ENCODE data around the gene SHBG.
"Not testable (repeated sequence)": the region's sequence is repeated elsewhere in the genome, so short reads cannot be mapped to it uniquely, and the experiment has no call there.

DNA sequence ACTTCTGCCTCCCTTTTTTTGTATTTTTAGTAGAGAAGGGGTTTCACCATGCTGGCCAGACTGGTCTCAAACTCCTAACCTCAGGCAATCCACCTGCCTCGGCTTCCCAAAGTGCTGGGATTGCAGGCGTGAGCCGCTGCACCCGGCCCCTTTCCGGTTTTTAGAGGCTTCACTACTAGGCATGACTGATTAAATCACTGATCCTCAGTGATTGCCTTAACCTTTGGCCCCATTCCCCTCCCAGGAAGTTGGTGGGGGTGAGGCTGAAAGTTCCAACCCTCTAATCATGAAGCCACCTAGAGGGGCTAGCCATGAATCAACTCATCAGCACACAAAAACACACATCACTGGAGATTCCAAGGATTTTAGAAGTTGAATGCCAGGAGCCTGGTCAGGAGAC lies 32.4 kb upstream of the SHBG start:
- not testable (repeated sequence) for TF ChIP-seq RBBP5 (IDR thresholded peaks at IDR 0.05; ENCODE audit: borderline replicate concordance, low read depth, low read length); ASH2L (IDR thresholded peaks at IDR 0.05; ENCODE audit: low read length); CEBPB (IDR thresholded peaks at IDR 0.05; ENCODE audit: low read depth, low read length); BACH1 (IDR thresholded peaks at IDR 0.05; ENCODE audit: low read length); POLR2A (IDR thresholded peaks at IDR 0.05; ENCODE audit: control extremely low read depth in 1 of 2, low read depth in 2 of 2, low read length in 2 of 2); CHD1 (IDR thresholded peaks at IDR 0.05; ENCODE audit: low read depth, low read length); TCF12 (IDR thresholded peaks at IDR 0.05; ENCODE audit: low read depth, low read length); POLR2AphosphoS5 (IDR thresholded peaks at IDR 0.05; ENCODE audit: low read depth, low read length); CREB1 (IDR thresholded peaks at IDR 0.05); EGR1 (IDR thresholded peaks at IDR 0.05; ENCODE audit: borderline replicate concordance, low read depth, low read length); CHD2 (IDR thresholded peaks at IDR 0.05; ENCODE audit: low read length); RAD21 (IDR thresholded peaks at IDR 0.05 in 1 of 2, conservative IDR thresholded peaks at IDR 0.05 in 1 of 2; ENCODE audit: low read depth in 2 of 2, low read length in 2 of 2)
- TF ChIP-seq, protein P1, sequence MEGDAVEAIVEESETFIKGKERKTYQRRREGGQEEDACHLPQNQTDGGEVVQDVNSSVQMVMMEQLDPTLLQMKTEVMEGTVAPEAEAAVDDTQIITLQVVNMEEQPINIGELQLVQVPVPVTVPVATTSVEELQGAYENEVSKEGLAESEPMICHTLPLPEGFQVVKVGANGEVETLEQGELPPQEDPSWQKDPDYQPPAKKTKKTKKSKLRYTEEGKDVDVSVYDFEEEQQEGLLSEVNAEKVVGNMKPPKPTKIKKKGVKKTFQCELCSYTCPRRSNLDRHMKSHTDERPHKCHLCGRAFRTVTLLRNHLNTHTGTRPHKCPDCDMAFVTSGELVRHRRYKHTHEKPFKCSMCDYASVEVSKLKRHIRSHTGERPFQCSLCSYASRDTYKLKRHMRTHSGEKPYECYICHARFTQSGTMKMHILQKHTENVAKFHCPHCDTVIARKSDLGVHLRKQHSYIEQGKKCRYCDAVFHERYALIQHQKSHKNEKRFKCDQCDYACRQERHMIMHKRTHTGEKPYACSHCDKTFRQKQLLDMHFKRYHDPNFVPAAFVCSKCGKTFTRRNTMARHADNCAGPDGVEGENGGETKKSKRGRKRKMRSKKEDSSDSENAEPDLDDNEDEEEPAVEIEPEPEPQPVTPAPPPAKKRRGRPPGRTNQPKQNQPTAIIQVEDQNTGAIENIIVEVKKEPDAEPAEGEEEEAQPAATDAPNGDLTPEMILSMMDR (IDR thresholded peaks at IDR 0.05; ENCODE audit: control extremely low read depth in 1 of 3, insufficient read depth in 1 of 3, low read depth in 1 of 3, low read length in 3 of 3) = not testable (repeated sequence)
